HepG2 (cell line): ENCODE measurements around the gene CD7. TPM values are rescaled to one million over a fixed set of nuclear protein-coding genes. Genes with fewer than 3 reads are reported as not detected.
A peak's percentile ranks its signal among the peaks of the same experiment; 100 is the strongest.

Experiments
- AKNA ChIP-seq: sonication (generic); formaldehyde crosslinking; IDR thresholded peaks from 2 replicates; pipeline ENCODE4 v1.4.0; 2020; ENCODE audit warnings: missing genetic modification reagents, borderline replicate concordance
- FIP1L1 ChIP-seq: fragments of 200-400 bp; formaldehyde crosslinking; IDR thresholded peaks from 2 replicates; pipeline ENCODE4 v1.6.1; 2018; ENCODE audit warnings: low read depth, mild to moderate bottlenecking, low read length, moderate library complexity, borderline replicate concordance; ENCODE audit not compliant: insufficient read depth
- HOMEZ ChIP-seq: IDR thresholded peaks from 2 replicates; pipeline ENCODE4 v1.6.1; 2016; ENCODE audit warnings: low read depth
- KLF9 ChIP-seq: IDR thresholded peaks from 2 replicates; pipeline ENCODE4 v1.6.1; 2016; ENCODE audit warnings: low read depth
- LCORL ChIP-seq, 2 experiments: fragments of 450-650 bp in 1 of 2; sonication (generic) in 1 of 2; formaldehyde crosslinking in 1 of 2; IDR thresholded peaks; 2 replicates each; pipeline versions ENCODE4 v1.5.0 to v1.6.1; 2017 to 2020; ENCODE audit warnings: antibody characterized with exemption in 1 of 2, missing genetic modification reagents in 1 of 2
- MIXL1 ChIP-seq: IDR thresholded peaks from 2 replicates; pipeline ENCODE4 v1.6.1; 2016
- TFDP1 ChIP-seq: IDR thresholded peaks from 2 replicates; pipeline ENCODE4 v1.6.1; 2016; ENCODE audit warnings: missing compliant biosample characterization, missing genetic modification reagents, borderline replicate concordance
- TSC22D2 ChIP-seq: sonication (generic); formaldehyde crosslinking; IDR thresholded peaks from 2 replicates; pipeline ENCODE4 v1.5.1; 2020; ENCODE audit warnings: missing genetic modification reagents, mild to moderate bottlenecking, borderline replicate concordance
- ZNF3 ChIP-seq: IDR thresholded peaks from 2 replicates; pipeline ENCODE4 v1.7.0; 2017; ENCODE audit warnings: inconsistent platforms
- ZNF326 ChIP-seq: sonication (generic); formaldehyde crosslinking; IDR thresholded peaks from 2 replicates; pipeline ENCODE4 v1.4.0; 2020; ENCODE audit warnings: missing genetic modification reagents, borderline replicate concordance
- ZNF556 ChIP-seq: sonication (generic); formaldehyde crosslinking; IDR thresholded peaks from 2 replicates; pipeline ENCODE4 v1.4.0; 2020; ENCODE audit warnings: mild to moderate bottlenecking, missing genetic modification reagents, borderline replicate concordance
- ZSCAN5A ChIP-seq: sonication (generic); formaldehyde crosslinking; IDR thresholded peaks from 2 replicates; pipeline ENCODE4 v1.8.0; 2022; ENCODE audit warnings: mild to moderate bottlenecking, missing genetic modification reagents, borderline replicate concordance
- polyA plus RNA-seq, 8 experiments: library from polyadenylated mRNA; depleted of rRNA in 3 of 8; stranded (reverse) in 7 of 8; unstranded in 1 of 8; fragments of >200 nt; fragmentation: Illumina TruSeq in 4 of 8; extraction: Trizol in 4 of 8; gene quantifications; 2 replicates each; pipeline versions ENCODE4 v1.2.1 to v1.2.3, GENCODE V29; 2011 to 2016; ENCODE audit warnings: low read depth in 4 of 8, missing spikeins in 1 of 8, mixed read lengths in 1 of 8; ENCODE audit not compliant: insufficient read depth in 1 of 8
- total RNA-seq, 5 experiments: library from RNA; depleted of rRNA; stranded (reverse); fragments of >200 nt; fragmentation: Illumina TruSeq; extraction: Trizol; gene quantifications; 2 replicates each; pipeline ENCODE4 v1.2.3, GENCODE V29; 2016; ENCODE audit warnings: low read depth in 1 of 5
- TF ChIP-seq, protein P1 (sequence below): sonication (generic); formaldehyde crosslinking; IDR thresholded peaks from 2 replicates; pipeline ENCODE4 v1.5.0; 2020; ENCODE audit warnings: missing genetic modification reagents
- TF ChIP-seq, protein P2 (sequence below): sonication (generic); formaldehyde crosslinking; IDR thresholded peaks from 2 replicates; pipeline ENCODE4 v1.4.0; 2020; ENCODE audit warnings: low read depth, mild to moderate bottlenecking, missing genetic modification reagents

The CD7 gene
- total and polyA plus RNA-seq, 2 of the 13 experiments (the other 11 are each of a cell fraction or from before 2014, with no cell fraction given) = 67.6 to 76.4 TPM

DNA sequence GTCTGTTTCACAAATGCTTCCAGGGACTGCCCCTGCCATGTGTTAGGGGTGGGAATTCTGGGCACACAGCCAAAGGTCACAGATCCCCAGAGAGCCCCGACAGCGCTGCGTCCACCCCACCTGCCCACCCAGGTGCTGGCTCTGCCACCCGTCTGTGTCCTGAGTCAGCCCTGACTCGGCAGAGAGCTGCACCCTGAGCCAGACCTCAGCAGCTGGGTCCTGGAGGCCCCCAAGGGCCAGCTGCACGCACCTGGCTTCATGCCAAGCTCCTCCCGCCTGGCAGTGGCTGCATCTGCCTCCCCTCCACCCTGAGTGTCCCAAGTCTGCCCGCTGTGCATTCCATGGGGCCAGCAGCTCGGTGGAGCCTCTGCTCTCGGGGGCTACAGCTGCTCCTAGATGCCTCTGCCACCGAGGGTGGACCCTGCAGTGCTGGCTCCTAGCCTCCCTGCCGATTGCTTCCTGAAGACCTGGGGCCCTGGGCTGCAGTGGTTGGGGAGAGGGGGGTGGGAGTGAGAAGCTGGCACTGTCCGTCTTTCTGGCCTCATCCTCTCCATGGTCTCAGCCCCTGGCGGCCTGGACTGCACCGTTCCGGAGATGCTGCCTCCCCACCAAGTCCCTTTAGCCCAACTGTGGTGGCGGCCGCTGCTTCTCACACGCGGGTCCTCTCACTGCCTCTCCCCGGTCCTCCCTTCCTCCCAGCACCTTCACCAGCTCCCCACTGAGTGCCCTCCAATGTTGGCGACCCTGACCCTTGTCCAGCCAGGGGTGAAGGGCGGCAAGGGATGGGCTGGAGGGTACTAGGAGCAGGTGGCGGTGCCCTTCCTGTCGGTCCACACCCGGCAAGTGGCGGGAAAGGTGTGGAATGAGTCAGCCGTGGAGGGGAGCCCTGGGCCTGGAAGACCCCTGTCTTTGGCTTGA, 13.2 kb upstream of the CD7 start (continued):
- TF ChIP-seq HOMEZ (CRISPR knock-in tag) (no peak), KLF9 (no peak), ZNF326 (peak; percentile 72; the same call in 1 of the 2 replicates), TFDP1 (CRISPR knock-in tag) (0 out of 2 replicates have a peak, but pooled peaks have one; percentile 10), ZNF556 (CRISPR knock-in tag) (peak; percentile 16; the same call in 1 of the 2 replicates), MIXL1 (CRISPR knock-in tag) (no peak), TSC22D2 (CRISPR knock-in tag) (no peak; the same call in 1 of the 2 replicates), LCORL (IDR thresholded peaks at IDR 0.05) (peak; percentile 94), LCORL (CRISPR knock-in tag; IDR thresholded peaks at IDR 0.05) (peak; percentile 94), AKNA (CRISPR knock-in tag) (no peak), ZSCAN5A (CRISPR knock-in tag) (no peak), ZNF3 (no peak), FIP1L1 (no peak)
- TF ChIP-seq, protein P1, sequence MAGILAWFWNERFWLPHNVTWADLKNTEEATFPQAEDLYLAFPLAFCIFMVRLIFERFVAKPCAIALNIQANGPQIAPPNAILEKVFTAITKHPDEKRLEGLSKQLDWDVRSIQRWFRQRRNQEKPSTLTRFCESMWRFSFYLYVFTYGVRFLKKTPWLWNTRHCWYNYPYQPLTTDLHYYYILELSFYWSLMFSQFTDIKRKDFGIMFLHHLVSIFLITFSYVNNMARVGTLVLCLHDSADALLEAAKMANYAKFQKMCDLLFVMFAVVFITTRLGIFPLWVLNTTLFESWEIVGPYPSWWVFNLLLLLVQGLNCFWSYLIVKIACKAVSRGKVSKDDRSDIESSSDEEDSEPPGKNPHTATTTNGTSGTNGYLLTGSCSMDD (CRISPR knock-in tag) = no peak
- TF ChIP-seq, protein P2, sequence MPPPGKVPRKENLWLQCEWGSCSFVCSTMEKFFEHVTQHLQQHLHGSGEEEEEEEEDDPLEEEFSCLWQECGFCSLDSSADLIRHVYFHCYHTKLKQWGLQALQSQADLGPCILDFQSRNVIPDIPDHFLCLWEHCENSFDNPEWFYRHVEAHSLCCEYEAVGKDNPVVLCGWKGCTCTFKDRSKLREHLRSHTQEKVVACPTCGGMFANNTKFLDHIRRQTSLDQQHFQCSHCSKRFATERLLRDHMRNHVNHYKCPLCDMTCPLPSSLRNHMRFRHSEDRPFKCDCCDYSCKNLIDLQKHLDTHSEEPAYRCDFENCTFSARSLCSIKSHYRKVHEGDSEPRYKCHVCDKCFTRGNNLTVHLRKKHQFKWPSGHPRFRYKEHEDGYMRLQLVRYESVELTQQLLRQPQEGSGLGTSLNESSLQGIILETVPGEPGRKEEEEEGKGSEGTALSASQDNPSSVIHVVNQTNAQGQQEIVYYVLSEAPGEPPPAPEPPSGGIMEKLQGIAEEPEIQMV (CRISPR knock-in tag) = no peak; the same call in 1 of the 2 replicates
